Measurements from ENCODE around the gene RASGRP1.

- TF ChIP-seq CTCF (IDR thresholded peaks at IDR 0.05; ENCODE audit: low read depth, low read length) (no peak), EZH2phosphoT487 (IDR thresholded peaks at IDR 0.05; ENCODE audit: low read depth) (no peak)
Observed at GRCh38 chr15:38503496-38503895, 61.1 kb downstream of the RASGRP1 start.

Data from OCI-LY3 (cell line).